ENCODE measurements around the gene CAP2. TPM values are rescaled to one million over a fixed set of nuclear protein-coding genes. Genes with fewer than 3 reads are reported as not detected.
"Not testable (repeated sequence)": the region's sequence is repeated elsewhere in the genome, so short reads cannot be mapped to it uniquely, and the experiment has no call there.

The CAP2 gene
- total RNA-seq, 4 donors from 2014 or later: 3.5 to 8.9 (median 4.5) TPM

GRCh38 chr6:17395112-17395511 is 1.7 kb downstream of the CAP2 start:
- no peak for ATAC-seq (ENCODE audit: low FRiP score)
- no peak for DNase-seq (ENCODE audit: low spot score)
- TF ChIP-seq CTCF (IDR thresholded peaks at IDR 0.05): no peak

- DNase-seq (ENCODE audit: low spot score) (no peak), ATAC-seq (ENCODE audit: low FRiP score) (no peak)
- TF ChIP-seq CTCF (IDR thresholded peaks at IDR 0.05): no peak
Observed at GRCh38 chr6:17396256-17396655, 2.9 kb downstream of the CAP2 start.

GRCh38 chr6:17397764-17398194 is 4.4 kb downstream of the CAP2 start:
- TF ChIP-seq CTCF (IDR thresholded peaks at IDR 0.05): no peak
- ATAC-seq (ENCODE audit: low FRiP score) (peak; percentile 56), DNase-seq (ENCODE audit: low spot score) (no peak)

GRCh38 chr6:17405181-17405943 is 12.0 kb downstream of the CAP2 start:
- DNase-seq (ENCODE audit: low spot score); ATAC-seq (ENCODE audit: low FRiP score): not testable (repeated sequence)

GRCh38 chr6:17405944-17406245 is 12.5 kb downstream of the CAP2 start:
- TF ChIP-seq CTCF (IDR thresholded peaks at IDR 0.05): no peak
- DNase-seq (ENCODE audit: low spot score) (no peak), ATAC-seq (ENCODE audit: low FRiP score) (no peak)

GRCh38 chr6:17408081-17408480 is 14.7 kb downstream of the CAP2 start:
- ATAC-seq (ENCODE audit: low FRiP score): no peak
- no peak for DNase-seq (ENCODE audit: low spot score)
- TF ChIP-seq CTCF (IDR thresholded peaks at IDR 0.05): no peak

- ATAC-seq (ENCODE audit: low FRiP score): no peak
- DNase-seq (ENCODE audit: low spot score): no peak
- TF ChIP-seq CTCF (IDR thresholded peaks at IDR 0.05): no peak
Observed at GRCh38 chr6:17410281-17410680, 16.9 kb downstream of the CAP2 start.
